Stimulated activated CD4-positive, alpha-beta T cell treated with anti-CD3 and anti-CD28 coated beads, Interleukin-12 subunit alpha, Interleukin-12 subunit beta, amount 100 ng/mL, for 48 hours (primary cell): ENCODE measurements around the gene SHISA2.

Experiments used
- DNase-seq, 3 donors: peaks; one replicate each; pipeline ENCODE4 v3.0.0-alpha.2; 2020; ENCODE audit warnings: low read depth in 2 of 3, low spot score in 1 of 3

The SHISA2 gene

GRCh38 chr13:26050568-26051230 is 1.1 kb downstream of the SHISA2 start:
- no peak for DNase-seq

GRCh38 chr13:26048741-26049140 is 3.1 kb downstream of the SHISA2 start:
- DNase-seq, result no peak

GRCh38 chr13:26047040-26047439 is 4.8 kb downstream of the SHISA2 start:
- DNase-seq, result no peak

GRCh38 chr13:26046639-26047038 is 5.2 kb downstream of the SHISA2 start:
- no peak for DNase-seq

GRCh38 chr13:26045142-26045541 is 6.7 kb downstream of the SHISA2 start:
- DNase-seq, result no peak

- no peak for DNase-seq
Measured at GRCh38 chr13:26042785-26043184, 9.0 kb downstream of the SHISA2 start.

- DNase-seq, result no peak
Measured at GRCh38 chr13:26041444-26041843, 10.4 kb downstream of the SHISA2 start.

- no peak for DNase-seq
Measured at GRCh38 chr13:26038931-26039475, 12.8 kb downstream of the SHISA2 start.

GRCh38 chr13:26037302-26037701 is 14.5 kb downstream of the SHISA2 start:
- DNase-seq, result peak in 1 of 3 donors; percentile 35

GRCh38 chr13:26036383-26036782 is 15.4 kb downstream of the SHISA2 start:
- no peak for DNase-seq

GRCh38 chr13:26034018-26034417 is 17.8 kb downstream of the SHISA2 start:
- DNase-seq, result no peak

GRCh38 chr13:26030331-26030730 is 21.5 kb downstream of the SHISA2 start:
- no peak for DNase-seq

- no peak for DNase-seq
Measured at GRCh38 chr13:26029581-26030136, 22.2 kb downstream of the SHISA2 start.

- DNase-seq, result no peak
Measured at GRCh38 chr13:26026211-26026610, 25.6 kb downstream of the SHISA2 start.

- no peak for DNase-seq
Measured at GRCh38 chr13:26025771-26026170, 26.0 kb downstream of the SHISA2 start.

GRCh38 chr13:26025196-26025595 is 26.6 kb downstream of the SHISA2 start:
- no peak for DNase-seq

- no peak for DNase-seq
Measured at GRCh38 chr13:26024558-26024957, 27.3 kb downstream of the SHISA2 start.

- no peak for DNase-seq
Measured at GRCh38 chr13:26022538-26023292, 29.1 kb downstream of the SHISA2 start.

GRCh38 chr13:26021956-26022355 is 29.9 kb downstream of the SHISA2 start:
- no peak for DNase-seq

GRCh38 chr13:26021516-26021915 is 30.3 kb downstream of the SHISA2 start:
- DNase-seq, result no peak

- no peak for DNase-seq
Measured at GRCh38 chr13:26020891-26021290, 30.9 kb downstream of the SHISA2 start.
